Globus pallidus (tissue), 1 donor: Measurements from ENCODE around the gene RAB3C.

Source experiments
- DNase-seq: peaks from one replicate; pipeline ENCODE4 v3.0.0-alpha.2; 2015; ENCODE audit warnings: low spot score

RAB3C gene

GRCh38 chr5:58773744-58774441, 191.0 kb downstream of the RAB3C start:
- peak; percentile 39 for DNase-seq

- no peak for DNase-seq
Measured at GRCh38 chr5:58774937-58775336, 192.1 kb downstream of the RAB3C start.

GRCh38 chr5:58775701-58776262, 192.9 kb downstream of the RAB3C start:
- DNase-seq, result no peak

GRCh38 chr5:58776559-58776958, 193.7 kb downstream of the RAB3C start:
- no peak for DNase-seq

GRCh38 chr5:58778888-58779287, 196.0 kb downstream of the RAB3C start:
- DNase-seq, result no peak

- DNase-seq, result no peak
Measured at GRCh38 chr5:58786035-58786434, 203.2 kb downstream of the RAB3C start.

- DNase-seq, result no peak
Measured at GRCh38 chr5:58786711-58787303, 203.9 kb downstream of the RAB3C start.

- DNase-seq, result no peak
Measured at GRCh38 chr5:58787987-58788386, 205.1 kb downstream of the RAB3C start.

- DNase-seq, result no peak
Measured at GRCh38 chr5:58793888-58794657, 211.2 kb downstream of the RAB3C start.

- DNase-seq, result no peak
Measured at GRCh38 chr5:58794875-58795274, 212.0 kb downstream of the RAB3C start.

- no peak for DNase-seq
Measured at GRCh38 chr5:58795327-58795726, 212.5 kb downstream of the RAB3C start.

GRCh38 chr5:58797021-58797420, 214.1 kb downstream of the RAB3C start:
- no peak for DNase-seq

- no peak for DNase-seq
Measured at GRCh38 chr5:58800356-58800755, 217.5 kb downstream of the RAB3C start.

- no peak for DNase-seq
Measured at GRCh38 chr5:58800861-58801540, 218.1 kb downstream of the RAB3C start.

- no peak for DNase-seq
Measured at GRCh38 chr5:58803056-58803455, 220.2 kb downstream of the RAB3C start.

GRCh38 chr5:58804291-58804690, 221.4 kb downstream of the RAB3C start:
- DNase-seq, result no peak

- DNase-seq, result no peak
Measured at GRCh38 chr5:58810086-58810485, 227.2 kb downstream of the RAB3C start.

- no peak for DNase-seq
Measured at GRCh38 chr5:58813855-58814254, 231.0 kb downstream of the RAB3C start.

- no peak for DNase-seq
Measured at GRCh38 chr5:58816181-58816731, 233.4 kb downstream of the RAB3C start.

GRCh38 chr5:58818465-58818864, 235.6 kb downstream of the RAB3C start:
- DNase-seq, result no peak

GRCh38 chr5:58825441-58825840, 242.6 kb downstream of the RAB3C start:
- no peak for DNase-seq

- DNase-seq, result no peak
Measured at GRCh38 chr5:58825899-58826298, 243.0 kb downstream of the RAB3C start.
